Activated CD4-positive, alpha-beta T cell treated with anti-CD3 and anti-CD28 coated beads for 1 hour (primary cell): ENCODE data around the gene NSG2.

Experiments
- DNase-seq: peaks from one replicate; pipeline ENCODE4 v3.0.0-alpha.2; 2020

Gene NSG2

DNA sequence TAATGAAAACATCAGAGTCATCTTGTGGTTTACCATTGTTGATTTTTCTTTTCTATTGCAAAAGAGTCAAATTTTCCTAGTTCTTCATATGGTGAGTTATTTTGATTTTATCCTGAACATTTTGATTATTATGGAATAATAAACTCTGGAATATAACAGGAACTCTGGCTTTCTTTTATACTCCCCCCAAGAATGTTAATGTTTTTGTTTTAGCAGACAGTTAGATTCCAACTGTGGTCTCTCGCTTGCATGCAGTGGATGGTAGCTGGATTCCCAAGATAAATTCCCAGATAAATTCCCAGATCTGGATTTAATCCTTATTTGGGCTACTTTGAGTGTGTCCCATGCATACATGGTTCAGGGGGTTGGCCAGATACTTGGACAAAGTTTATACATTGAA is 109.8 kb downstream of the NSG2 start:
- no peak for DNase-seq

DNA sequence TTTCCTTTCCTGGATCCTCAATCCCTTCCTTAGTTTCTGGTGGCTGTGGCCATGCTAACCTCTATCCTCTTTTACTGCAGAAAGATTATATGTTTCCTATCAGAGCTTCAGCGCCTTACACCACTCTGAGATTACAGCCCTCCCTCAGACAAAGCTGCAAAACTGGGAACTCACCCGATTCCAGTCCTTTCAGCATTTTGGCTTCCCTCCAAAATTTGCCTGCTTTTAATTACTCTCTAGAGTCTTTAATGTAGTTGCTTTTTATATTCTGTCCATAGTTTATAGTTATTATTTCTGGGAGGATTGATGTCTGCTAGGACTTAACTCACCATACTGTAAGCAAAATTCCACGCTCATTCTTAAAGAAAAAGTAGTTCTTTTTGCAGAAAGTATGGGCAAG is 110.2 kb downstream of the NSG2 start:
- no peak for DNase-seq

DNA sequence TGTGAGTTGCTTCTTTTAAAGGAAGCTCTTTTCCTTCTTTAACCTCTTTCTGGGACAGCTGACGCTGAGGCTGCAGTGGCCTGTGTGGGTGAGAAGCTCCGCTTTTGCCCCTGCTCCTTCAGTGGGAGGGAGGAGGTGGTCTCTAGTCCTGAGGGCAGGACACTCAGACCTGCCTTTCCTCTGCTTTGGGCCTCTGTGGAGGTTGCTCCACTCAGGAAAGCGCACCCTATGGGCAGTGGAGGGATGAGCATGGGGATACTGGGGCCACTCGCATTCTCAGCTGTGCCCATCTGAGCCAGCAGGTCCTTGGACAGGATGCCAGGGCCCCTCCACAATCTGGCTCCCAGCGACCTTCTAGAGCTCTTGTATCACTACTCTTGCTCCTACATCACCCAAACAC is 111.5 kb downstream of the NSG2 start:
- DNase-seq: no peak
